ENCODE measurements around the gene LPAR1. TPM values are rescaled to one million over a fixed set of nuclear protein-coding genes. Genes with fewer than 3 reads are reported as not detected.

Gene LPAR1
- total and polyA plus RNA-seq, 9 of the 15 experiments (the other 6 are each of a cell fraction or from before 2014, with no cell fraction given), result 0.13 TPM; not detected in 8

- TF ChIP-seq ZBTB40 (IDR thresholded peaks at IDR 0.05), result no peak
- TF ChIP-seq ZBTB40 (CRISPR knock-in tag; IDR thresholded peaks at IDR 0.05), result no peak
These were observed 30.1 kb upstream of the LPAR1 start (continued) for GRCh38 chr9:111068383-111068730.

Data from K562 (cell line).